Measurements from ENCODE around the gene COL12A1.

DNA sequence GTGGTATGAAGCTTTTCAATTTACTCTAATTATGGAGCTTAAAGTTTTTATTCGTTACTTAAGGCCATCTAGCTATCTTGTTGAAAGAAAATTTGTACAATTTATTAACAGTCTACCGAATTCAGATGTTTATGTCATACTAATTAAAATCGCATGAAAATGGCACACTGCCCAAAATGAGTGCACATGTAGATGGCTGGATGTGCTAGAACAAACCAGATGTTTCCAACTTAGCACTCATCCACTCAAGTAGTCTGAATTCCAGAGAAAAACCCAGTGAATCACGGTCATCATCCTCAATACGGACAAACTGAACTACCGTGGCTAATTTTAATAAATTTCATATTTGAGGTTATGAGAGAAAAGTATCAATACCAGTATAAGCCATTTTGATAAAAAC is 70.4 kb downstream of the COL12A1 start:
- TF ChIP-seq, protein P1, sequence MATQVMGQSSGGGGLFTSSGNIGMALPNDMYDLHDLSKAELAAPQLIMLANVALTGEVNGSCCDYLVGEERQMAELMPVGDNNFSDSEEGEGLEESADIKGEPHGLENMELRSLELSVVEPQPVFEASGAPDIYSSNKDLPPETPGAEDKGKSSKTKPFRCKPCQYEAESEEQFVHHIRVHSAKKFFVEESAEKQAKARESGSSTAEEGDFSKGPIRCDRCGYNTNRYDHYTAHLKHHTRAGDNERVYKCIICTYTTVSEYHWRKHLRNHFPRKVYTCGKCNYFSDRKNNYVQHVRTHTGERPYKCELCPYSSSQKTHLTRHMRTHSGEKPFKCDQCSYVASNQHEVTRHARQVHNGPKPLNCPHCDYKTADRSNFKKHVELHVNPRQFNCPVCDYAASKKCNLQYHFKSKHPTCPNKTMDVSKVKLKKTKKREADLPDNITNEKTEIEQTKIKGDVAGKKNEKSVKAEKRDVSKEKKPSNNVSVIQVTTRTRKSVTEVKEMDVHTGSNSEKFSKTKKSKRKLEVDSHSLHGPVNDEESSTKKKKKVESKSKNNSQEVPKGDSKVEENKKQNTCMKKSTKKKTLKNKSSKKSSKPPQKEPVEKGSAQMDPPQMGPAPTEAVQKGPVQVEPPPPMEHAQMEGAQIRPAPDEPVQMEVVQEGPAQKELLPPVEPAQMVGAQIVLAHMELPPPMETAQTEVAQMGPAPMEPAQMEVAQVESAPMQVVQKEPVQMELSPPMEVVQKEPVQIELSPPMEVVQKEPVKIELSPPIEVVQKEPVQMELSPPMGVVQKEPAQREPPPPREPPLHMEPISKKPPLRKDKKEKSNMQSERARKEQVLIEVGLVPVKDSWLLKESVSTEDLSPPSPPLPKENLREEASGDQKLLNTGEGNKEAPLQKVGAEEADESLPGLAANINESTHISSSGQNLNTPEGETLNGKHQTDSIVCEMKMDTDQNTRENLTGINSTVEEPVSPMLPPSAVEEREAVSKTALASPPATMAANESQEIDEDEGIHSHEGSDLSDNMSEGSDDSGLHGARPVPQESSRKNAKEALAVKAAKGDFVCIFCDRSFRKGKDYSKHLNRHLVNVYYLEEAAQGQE (IDR thresholded peaks at IDR 0.05; ENCODE audit: low read depth, low read length): no peak
- no peak for TF ChIP-seq POLR2A (IDR thresholded peaks at IDR 0.05; ENCODE audit: low read depth, low read length)
- no peak for TF ChIP-seq CREM (IDR thresholded peaks at IDR 0.05; ENCODE audit: low read depth)
